HG02610 (cell line): ENCODE results near the gene OR13D1.
A peak's percentile ranks its signal among the peaks of the same experiment; 100 is the strongest.
"Not testable (repeated sequence)": the region's sequence is repeated elsewhere in the genome, so short reads cannot be mapped to it uniquely, and the experiment has no call there.

Experiments used
- ATAC-seq: cut with Tn5 transposase; IDR thresholded peaks from one replicate; pipeline ENCODE4 v1.9.1; 2021; ENCODE audit warnings: mild to moderate bottlenecking, moderate library complexity; ENCODE audit not compliant: unreplicated experiment

Gene OR13D1, protein sequence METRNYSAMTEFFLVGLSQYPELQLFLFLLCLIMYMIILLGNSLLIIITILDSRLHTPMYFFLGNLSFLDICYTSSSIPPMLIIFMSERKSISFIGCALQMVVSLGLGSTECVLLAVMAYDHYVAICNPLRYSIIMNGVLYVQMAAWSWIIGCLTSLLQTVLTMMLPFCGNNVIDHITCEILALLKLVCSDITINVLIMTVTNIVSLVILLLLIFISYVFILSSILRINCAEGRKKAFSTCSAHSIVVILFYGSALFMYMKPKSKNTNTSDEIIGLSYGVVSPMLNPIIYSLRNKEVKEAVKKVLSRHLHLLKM

DNA sequence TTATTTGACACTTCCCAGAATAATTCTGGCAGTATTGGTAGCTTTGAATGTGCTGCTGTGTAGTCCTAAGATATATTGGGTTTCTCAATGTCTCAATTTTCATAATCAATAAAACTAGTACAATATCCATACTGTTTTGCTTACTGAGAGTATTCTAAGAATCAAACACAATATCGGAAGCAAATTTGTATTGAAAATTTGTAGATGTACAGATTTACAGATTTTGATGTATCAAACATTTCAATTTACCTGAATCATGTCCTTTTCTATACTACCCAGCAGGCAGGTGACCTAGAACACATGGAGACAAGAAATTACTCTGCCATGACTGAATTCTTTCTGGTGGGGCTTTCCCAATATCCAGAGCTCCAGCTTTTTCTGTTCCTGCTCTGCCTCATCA is at the start of gene OR13D1:
TSS of gene OR13D1 (plus strand) at position 301 of the 400 bp plus-strand sequence. CDS start at position 301, 0 bp downstream.
- ATAC-seq = no peak

DNA sequence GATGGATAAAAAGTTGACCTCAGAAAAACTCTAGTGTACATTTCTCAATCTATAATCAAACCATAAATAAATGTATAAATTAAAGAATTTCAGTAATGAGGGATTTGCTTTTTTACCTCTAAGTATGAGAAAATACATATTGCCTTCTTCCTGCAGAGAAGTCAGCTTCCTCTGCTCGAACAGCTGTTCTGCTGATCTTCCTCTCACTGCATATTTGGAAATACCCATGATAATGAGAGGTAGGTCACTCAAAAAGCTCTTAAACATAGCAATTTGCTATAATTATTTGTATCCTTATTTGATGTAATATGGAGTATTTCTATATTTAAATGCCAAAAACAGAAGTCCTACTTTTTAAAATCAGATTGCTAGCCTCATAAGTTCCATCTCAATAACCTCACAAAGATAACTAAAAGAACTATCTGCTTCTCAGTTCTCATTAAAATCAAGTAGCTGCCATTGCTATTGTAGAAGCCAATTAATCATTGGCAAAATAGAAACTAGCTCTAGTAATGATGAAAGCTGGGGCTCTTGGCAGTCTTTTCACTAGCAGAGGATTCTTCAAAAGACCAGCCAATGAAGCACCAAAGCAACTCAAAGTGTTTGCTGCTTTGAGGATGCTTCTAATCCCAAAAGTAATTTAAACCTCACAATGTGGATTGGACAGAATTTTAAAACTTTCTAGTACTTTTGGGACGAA is 35.7 kb upstream of the OR13D1 start:
- no peak for ATAC-seq

DNA sequence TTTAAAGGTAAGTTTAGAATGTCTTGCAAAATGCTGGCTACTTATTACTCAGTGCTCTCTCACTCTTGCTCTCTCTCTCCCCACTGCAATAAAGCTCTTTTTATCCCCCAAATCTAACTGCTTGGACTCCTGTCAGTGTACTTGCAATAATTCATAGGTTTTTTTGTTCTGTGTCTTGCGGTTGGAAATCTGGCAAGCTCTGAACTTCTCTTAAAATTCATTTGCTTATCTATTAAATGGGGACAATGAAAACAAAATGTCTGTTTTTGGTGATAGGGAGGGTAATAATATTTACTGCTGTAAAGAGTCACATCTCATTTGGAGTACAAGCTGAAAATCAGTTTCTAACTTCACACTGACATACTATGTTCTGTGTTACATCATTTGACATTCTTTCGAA is 18.7 kb upstream of the OR13D1 start:
- no peak for ATAC-seq

DNA sequence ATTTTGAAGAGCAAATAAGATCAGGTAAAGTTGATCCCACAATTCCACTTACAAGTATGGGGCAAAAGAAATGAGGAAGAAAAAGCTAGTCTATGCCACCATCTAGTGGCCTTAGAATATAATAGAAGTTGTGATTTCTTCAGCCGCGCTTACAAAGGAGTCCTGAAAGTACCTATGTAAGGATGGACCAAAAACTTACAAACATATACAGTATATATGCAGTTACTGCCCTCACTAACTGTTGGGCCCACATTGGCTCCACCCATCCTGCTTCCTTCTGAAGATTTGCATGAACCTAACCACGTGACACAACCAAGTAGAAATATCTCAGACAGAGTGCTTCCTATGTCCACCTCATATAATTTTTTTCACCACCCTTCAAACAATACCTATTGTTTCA is 11.7 kb upstream of the OR13D1 start:
- peak; percentile 41 for ATAC-seq

DNA sequence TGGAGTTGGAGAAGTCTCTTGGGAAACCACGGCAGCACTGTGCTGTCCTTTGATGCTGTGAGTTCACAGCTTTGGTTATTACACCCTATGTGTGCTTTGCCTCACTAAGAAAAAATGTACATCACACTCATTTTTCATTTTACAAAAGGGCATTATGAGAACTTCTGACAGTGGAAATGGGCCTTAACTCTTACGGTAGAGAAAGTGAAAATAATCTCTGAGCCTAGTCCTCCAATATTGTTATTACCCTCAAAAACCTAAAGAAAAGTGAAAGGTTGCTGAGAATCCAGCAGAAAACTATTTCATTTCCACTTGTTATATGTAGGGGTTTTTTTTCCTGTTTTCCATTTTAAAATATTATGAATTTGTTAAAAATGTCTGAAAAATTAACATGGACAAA is 8.2 kb upstream of the OR13D1 start:
- peak; percentile 83 for ATAC-seq

DNA sequence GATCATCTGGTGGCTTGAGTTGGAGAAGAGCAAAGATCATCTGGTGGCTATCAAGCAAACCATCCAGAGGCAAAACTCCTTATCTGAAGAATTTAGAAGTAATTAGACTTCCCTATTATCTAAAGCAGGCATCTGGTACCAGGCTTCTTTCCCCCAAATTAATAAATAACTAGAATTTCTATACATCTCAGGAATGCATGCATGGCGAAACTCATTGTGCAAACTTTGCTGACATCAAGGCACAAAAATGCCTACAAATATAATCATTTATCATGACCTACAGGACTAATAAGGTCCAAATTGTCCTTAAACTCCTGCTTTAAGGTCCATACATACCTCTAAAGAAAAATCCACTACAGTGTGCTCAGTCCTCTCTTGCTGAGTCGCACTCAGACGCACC is 6.0 kb downstream of the OR13D1 start:
- ATAC-seq = no peak

DNA sequence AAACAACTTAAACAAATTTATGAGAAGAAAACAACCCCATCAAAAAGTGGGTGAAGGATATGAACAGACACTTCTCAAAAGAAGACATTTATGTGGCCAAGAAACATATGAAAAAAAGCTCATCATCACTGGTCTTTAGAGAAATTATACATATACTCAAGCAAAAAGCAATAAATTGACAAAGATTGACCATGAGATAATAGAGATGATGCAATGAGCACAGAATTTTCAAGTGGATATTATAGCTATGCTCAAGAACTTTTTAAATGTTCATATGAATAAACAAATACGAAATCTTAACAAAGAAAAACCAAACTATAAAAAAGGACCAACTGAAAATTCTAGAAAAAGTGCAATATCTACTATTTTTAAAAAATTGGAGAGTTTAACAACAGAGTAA is 14.4 kb downstream of the OR13D1 start:
- not testable (repeated sequence) for ATAC-seq

DNA sequence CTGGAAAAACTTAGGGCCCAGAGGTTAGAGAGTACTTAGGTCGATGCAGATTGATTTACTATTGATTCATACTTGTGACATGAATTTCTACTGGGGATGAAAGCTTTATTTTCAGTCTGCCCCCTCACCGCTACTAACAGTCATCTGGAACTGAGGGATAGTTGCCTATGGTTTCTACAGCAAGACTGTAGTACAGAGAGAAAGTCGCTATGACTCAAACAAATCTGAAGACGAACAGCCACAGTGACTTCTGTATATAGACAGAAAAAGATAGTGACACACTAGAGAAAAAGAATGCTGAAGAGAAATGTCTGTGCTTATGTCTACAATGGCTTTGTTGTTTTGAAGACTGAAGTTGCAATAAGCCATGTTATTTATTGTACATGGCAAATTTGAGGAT is 17.3 kb downstream of the OR13D1 start:
- ATAC-seq = no peak

DNA sequence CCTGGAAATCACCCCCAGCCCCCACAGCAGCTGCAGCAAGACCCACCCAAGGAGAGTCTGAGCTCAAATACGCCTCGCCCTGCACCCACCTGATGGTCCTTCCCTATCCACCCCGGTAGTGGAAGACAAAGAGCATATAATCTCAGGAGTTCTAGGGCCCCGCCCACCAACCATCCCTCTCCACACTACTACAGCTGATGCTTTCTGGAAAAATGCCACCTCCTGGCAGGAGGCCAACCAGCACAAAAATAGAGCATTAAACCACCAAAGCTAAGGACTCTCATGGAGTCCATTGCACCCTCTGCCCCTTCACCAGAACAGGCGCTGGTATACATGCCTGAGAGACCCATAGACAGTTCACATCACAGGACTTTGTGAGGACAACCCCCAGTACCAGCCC is 30.7 kb downstream of the OR13D1 start:
- no peak for ATAC-seq

DNA sequence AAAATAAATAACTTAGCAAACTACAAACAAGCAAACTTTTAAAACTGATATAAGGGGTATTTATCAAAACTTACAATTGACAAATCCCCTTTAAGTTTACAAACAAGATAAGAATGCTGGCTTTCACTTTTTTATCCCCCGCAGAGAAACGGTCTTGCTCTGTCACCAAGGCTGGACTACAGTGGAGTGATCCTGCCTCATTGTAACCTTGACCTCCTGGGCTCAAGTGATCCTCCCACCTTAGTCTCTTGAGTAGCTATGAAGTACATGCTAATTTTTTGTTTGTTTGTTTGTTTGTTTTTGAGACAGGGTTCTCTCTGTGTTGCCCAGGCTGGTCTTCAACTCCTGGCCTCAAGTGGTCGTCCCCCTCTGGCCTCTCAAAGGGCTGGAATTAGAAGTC is 44.1 kb downstream of the OR13D1 start:
- no peak for ATAC-seq

DNA sequence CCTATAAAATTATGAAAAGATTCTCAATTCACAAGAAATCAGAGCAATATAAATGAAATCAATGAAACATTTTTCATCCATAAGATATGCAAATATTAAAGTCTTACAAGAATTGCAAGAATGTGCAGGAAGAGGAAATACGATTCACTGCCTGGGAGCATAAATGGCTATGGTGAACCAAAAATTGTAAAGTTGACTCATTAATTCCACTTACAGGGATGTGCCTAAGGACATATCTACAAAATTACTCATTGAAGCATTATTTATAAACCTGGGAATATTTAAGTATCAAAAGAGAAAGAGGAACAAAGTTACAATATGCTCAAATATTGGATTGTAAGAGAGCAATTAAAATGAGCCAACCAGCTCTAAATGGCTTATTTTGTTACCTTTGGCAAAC is 46.3 kb downstream of the OR13D1 start:
- ATAC-seq = no peak

DNA sequence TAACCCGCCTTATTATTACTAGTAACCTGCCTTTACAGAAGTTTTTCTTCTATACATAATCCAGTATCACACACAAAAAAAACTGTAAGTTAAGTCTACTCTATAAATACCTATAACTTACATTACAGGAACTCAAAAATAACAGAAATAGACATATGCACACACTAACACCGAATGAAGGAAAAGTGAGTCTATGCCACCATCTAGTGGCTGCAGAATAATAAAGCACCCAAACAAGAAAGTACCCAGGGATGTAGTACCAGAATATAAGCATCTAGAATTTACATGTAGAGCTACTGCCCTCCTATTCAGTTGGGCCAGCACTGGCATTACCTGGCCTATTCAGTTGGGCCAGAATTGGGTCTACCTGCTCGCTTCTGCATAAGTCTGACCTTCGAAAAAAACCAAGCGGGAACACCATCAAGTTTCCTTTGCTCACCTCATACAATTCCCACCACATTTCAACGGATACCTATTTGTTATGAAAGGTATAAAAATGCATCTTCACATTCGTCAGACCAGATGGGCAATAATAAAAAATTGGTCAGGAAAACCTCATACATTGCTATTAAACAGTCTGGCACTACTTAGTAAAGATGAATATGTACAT is 49.2 kb downstream of the OR13D1 start:
- peak; percentile 37 for ATAC-seq
